NCI-H748 (cell line): ENCODE results near the gene KCNAB1.
"Not testable (repeated sequence)": the region's sequence is repeated elsewhere in the genome, so short reads cannot be mapped to it uniquely, and the experiment has no call there.

ENCODE experiments used
- DNase-seq: peaks from one replicate; lab custom pipeline; 2025; ENCODE audit not compliant: unreplicated experiment; lab: John Stamatoyannopoulos, UW

The KCNAB1 gene

GRCh38 chr3:156175570-156175969 lies 55.2 kb downstream of the KCNAB1 start:
- DNase-seq, result no peak

DNA sequence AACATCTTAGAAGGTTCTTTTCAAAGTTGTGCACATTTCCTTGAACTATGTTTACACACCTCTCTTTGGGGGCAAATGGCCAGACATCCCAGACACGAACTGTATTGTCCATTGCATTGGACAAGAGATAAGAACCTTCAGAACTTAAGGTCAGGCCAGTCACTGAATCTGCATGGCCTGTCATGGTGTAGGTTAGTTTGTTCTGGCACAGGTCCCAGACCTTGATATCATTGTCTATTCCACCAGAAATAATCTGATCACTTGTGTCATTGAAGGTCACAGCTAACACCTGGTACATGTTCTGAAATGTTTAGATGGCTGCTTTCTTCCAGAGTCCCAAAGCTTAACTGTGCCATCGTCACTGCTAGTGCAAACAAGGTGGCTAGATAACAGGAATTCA lies 55.7 kb downstream of the KCNAB1 start:
- DNase-seq, result peak; percentile 6

GRCh38 chr3:156176629-156177210 lies 56.3 kb downstream of the KCNAB1 start:
- DNase-seq, result no peak

GRCh38 chr3:156180077-156180476 lies 59.7 kb downstream of the KCNAB1 start:
- DNase-seq, result no peak

DNA sequence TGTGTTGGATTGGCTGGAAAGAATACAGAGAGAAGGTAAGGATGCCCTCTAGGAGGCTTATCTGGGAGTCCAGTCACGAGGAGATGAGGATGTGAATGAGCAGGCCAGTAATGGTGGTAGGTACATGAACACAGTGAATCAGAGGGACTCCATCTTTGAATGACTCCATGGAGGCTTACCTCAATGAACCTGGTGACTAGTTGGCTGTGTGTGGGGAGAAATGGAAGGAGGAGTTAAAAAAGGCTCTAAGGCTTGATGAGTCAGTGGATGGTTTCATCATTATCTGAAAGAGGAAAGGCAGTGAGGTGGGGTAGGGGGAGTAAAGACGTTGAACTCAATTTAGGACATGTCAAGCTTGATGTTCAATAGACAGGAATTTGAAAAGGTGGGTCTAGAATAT lies 61.1 kb downstream of the KCNAB1 start:
- DNase-seq, result no peak

- no peak for DNase-seq
Observed at GRCh38 chr3:156183396-156183795, 63.0 kb downstream of the KCNAB1 start.

- DNase-seq, result no peak
Observed at GRCh38 chr3:156184156-156184555, 63.8 kb downstream of the KCNAB1 start.

DNA sequence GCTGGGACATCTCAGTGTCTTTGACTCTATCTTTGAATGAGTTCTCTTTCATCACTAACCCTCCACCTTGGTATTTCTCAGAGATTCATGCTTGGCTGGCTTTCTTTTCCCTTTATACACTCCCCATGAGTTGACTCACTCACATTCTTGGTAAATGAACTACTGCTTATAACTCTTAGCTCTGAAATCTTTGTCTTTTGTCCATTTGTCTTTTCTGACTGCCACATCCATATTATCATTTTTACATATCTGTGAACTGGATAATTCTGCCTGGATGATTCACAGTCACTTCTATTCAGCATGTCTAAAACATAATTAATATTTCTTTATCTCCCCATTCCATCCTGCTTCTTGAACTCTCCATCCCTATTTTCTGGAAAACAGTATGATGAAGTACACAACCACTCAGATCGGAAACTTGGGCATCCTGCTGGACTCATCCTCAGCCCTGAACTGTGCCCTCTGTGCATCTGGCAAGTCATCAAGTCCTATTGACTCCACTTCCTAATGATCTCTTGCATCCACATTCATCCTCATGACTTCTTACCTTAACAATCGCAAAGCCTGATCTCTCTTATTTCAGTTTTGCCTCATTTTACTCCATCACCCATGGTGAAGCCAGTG lies 66.9 kb downstream of the KCNAB1 start:
- DNase-seq, result no peak

DNA sequence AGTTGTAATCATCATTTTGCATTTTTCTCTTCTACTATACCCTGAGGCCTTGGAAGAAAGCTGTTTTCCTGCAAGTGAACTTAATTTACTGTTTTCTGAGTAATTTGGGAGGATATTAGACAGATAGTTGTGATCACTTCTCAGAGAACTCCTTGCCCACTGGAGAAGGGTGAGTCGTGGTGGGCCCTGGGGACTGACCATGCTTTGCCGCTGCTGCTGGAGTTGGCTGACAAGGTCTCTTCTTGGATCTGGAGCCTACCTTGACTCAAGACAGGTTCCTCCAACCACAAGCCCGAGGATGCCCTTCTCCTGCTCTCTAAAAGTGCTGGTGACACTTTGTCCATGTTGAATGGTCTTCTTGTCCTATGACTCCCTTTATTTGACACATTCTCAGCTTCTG lies 68.4 kb downstream of the KCNAB1 start:
- DNase-seq, result no peak

DNA sequence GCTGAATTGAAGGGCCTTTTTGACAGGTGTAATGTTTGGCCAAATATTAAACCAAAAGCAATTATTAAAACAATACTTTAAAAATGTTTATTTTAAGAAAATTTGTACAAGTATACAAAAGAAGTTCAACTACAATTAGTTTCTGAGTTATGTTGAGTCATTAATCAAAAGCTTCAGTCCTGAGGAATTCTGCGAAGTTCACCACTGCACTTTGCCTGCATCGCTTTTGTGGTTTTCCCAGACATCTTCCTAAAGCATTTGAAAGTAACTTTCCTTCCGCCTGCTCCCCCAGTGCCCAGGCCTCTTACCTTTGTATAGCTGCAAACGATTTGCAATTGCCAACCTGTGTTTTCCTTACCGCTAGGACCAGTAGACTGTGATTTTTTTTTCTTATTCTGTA lies 69.5 kb downstream of the KCNAB1 start:
- no peak for DNase-seq

GRCh38 chr3:156194945-156195344 lies 74.6 kb downstream of the KCNAB1 start:
- not testable (repeated sequence) for DNase-seq

DNA sequence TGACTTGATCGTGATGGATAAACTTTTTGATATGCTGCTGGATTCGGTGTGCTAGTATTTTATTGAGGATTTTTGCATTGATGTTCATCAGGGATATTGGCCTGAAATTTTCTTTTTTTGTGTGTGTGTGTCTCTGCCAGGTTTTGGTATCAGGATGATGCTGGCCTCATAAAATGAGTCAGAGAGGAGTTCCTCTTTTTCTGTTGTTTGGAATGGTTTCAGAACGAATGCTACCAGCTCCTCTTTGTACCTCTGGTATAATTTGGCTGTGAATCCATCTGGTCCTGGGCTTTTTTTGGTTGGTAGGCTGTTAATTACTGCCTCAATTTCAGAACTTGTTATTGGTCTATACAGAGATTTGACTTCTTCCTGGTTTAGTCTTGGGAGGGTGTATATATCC lies 76.8 kb downstream of the KCNAB1 start:
- not testable (repeated sequence) for DNase-seq

DNA sequence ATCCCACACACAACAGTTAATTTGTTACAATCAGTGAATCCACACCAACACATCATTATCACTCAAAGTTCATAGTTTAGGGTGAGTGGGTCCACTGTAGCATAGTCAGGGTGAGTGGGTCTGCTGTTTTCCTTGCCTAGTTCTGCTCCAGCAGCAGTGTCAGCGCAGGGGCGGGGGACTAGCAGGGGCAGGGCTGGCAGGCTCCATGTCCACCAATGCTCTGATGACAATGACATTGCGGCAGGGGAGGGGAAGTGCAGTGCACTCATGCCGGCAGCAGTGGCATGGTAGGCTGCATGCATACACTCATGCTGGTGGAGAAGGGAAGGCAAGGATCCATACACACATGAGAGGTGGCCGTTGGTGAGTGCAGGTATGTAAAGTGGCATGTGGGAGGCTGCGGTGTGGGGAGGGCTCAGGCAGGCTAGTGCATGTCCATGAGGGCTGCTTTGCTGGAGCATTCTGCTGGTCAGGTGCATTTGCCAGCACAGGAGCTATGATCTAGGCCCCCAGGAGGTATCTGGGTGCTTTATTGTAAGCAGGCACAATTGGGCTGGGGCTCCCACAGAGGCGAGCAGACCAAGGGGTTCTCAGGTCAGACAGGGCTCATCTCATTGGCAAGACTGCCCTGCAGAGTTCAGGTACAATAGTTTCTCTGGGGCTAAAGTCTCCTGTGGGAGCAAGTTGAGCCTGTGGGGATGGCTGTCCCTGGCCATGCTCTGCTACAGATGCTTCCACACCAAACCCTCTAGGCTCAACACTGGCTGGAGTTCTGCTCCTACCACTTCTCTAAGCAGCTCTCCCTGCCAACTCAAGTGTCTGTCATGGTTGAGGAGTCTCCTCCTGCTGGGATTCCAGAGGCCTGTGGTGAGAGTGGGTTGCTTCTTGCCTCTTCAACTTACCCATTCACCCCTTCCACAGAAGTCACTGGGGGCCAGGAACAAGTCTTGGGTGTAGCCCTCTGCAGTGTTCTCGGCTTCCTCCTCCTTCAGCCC lies 81.3 kb downstream of the KCNAB1 start:
- no peak for DNase-seq

GRCh38 chr3:156206157-156206556 lies 85.8 kb downstream of the KCNAB1 start:
- no peak for DNase-seq

DNA sequence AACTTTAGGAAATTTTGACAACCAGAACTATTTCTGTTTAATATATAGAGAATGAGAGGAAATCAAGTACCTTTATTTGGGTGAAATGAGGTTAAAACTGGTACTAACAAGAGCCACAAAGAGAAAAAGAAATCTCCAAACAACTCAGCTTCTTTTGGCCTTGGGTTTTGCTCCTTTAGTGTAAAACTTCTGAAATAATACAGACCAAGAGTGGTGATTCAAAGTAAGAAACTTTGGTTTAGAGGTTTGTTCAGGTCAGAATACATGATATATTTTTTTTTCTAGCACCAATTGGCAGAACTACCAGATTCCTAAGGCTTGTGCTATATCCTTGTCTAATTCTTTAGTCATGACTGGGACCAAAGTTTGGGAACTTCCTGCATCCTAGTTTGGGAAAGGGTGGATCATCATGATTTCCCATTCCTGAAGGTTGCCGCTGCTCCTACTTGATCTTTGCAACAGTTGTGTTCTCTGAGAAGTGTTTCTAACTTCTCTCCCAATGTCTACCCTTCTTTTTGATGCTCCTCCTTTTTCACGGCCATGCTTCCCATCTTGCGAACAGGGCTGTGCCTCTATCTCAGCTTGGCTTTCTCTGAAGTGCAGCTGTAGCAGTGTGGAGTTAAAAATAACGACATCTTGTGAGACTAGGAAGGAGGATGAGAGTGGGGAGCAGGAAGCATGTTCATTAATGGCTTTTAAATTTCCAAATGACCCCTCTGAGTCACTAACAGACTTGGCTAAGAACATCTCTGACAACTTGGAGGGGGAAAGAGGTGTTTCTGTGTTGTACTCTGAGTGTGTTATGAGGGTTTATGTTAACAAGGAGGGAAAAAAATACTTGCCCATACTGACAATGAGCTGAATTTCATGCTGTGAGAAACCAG lies 87.7 kb downstream of the KCNAB1 start:
- no peak for DNase-seq

- no peak for DNase-seq
Observed at GRCh38 chr3:156209631-156210335, 89.4 kb downstream of the KCNAB1 start.

DNA sequence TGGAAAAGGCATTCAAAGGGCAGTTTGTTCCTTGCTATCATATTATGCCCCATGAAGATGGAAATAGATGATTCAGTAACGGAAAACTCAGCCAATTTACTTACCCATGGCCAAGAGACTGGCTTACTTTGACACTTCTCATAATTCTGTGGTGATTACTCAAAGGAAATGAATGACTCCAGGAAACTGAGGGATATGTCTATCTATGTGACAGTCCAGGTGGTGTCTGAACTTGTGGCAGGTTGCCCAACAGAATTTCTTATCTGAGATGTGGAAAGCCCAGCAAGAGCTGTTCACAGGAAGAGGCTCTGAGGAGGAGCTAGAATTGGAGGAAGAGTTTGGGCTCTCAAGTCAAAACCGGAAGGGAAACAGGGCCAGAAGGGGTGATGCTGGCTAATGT lies 91.2 kb downstream of the KCNAB1 start:
- DNase-seq, result no peak

GRCh38 chr3:156214676-156215075 lies 94.3 kb downstream of the KCNAB1 start:
- DNase-seq, result no peak

DNA sequence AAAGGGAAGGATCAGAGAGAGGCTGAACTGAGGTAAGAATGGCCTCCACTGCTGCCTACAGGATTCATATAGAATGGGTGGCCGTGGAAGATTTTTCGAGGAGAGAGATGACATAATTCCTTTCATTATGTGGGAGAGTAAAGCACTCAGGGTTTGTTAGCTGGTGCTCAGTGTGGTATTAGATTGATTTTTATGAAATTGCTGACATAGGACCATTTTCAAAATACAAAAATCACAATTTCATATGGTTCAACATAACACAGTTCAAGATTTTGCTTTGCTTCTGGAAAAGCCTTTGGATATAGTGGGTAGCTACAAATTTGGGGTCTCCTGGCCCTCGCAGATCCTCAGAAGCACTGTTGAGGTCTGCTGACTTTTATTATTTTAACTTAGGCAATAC lies 95.4 kb downstream of the KCNAB1 start:
- DNase-seq, result no peak

DNA sequence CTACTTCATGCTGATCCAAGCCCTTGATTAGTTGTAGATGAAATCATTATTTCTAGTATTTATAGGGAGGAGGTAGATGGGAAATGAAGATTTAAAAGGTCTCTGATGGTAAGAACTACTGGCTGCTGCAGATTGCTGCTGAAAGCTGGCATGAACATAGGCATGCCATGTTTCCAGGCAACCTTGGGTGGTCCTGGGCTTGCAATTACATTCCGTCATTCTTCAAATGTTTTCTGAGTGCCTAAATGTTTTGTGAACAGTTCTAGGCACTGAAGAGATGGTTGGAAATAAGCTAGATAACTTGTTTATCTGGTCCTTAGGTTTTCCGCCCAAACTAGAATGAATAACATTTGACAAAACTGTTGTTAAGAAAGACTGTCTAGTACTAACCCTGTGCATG lies 95.8 kb downstream of the KCNAB1 start:
- DNase-seq, result no peak
